Astrocyte (in vitro differentiated cells and primary cell): ENCODE results near the gene CACNG3.

ENCODE experiments used
- CTCF ChIP-seq: IDR thresholded peaks from 2 replicates; pipeline ENCODE4 v1.5.1; 2011; ENCODE audit warnings: low read depth, mild to moderate bottlenecking, inconsistent platforms, low read length, moderate library complexity; ENCODE audit not compliant: insufficient read depth
- EZH2 ChIP-seq: IDR thresholded peaks from 2 replicates; pipeline ENCODE4 v1.6.1; 2012; ENCODE audit warnings: mild to moderate bottlenecking, low read length, inconsistent platforms; ENCODE audit not compliant: insufficient read depth

- no peak for TF ChIP-seq CTCF
- TF ChIP-seq EZH2, result no peak
Measured at GRCh38 chr16:24346734-24347133, 90.6 kb downstream of the CACNG3 start.
